Measurements from ENCODE around the gene SLC39A3.

SLC39A3 gene

DNA sequence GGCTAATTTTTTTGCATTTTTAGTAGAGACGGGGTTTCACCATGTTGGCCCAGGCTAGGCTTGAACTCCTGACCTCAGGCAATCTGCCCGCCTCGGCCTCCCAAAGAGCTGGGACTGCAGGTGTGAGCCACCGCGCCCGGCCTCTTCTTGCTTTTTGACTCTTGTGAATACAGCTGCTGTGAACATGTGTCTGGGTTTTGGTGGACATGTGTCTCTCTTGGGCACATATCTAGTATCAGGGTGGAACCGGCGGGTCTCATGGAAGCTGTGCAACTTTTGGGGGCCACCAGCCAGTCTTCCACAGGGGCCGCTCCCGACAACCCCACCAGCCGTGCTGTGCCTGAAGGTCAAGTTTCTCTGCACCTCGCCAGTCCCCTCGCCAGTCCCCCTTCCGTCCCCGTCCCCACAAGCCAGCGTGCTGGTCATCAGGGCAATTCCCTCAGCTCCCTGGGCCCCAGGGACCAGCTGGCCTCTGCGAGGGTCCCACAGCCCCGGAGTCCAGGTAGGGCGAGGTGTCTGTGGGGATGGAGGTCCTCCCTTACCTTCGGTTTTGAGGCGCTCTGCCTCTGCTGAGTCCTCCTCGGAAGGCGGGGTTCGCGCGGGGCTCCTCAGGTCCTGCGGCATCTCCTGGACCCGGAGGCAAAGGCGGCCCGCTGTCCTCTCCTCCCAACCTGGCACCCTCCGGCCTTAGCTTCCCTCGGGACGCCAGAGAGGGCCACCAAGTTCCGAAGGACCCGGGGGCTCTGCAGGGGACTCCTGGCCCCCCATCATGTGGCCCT lies 27.0 kb upstream of the SLC39A3 start:
- TF ChIP-seq MAX (IDR thresholded peaks at IDR 0.05) (no peak), TEAD4 (IDR thresholded peaks at IDR 0.05) (no peak), RAD21 (IDR thresholded peaks at IDR 0.05; ENCODE audit: low read depth) (no peak), NFIC (IDR thresholded peaks at IDR 0.05) (no peak), FOXM1 (IDR thresholded peaks at IDR 0.05; ENCODE audit: borderline replicate concordance, low read depth) (no peak), TCF12 (IDR thresholded peaks at IDR 0.05; ENCODE audit: low read depth) (no peak), TAF1 (IDR thresholded peaks at IDR 0.05; ENCODE audit: low read depth) (no peak), ZBTB7A (IDR thresholded peaks at IDR 0.05; ENCODE audit: low read depth) (no peak), REST (IDR thresholded peaks at IDR 0.05; ENCODE audit: low read depth) (no peak), EP300 (IDR thresholded peaks at IDR 0.05; ENCODE audit: borderline replicate concordance) (no peak), YY1 (IDR thresholded peaks at IDR 0.05; ENCODE audit: low read depth) (no peak), CEBPB (IDR thresholded peaks at IDR 0.05) (no peak), CREB1 (IDR thresholded peaks at IDR 0.05; ENCODE audit: low read depth) (no peak), EGR1 (IDR thresholded peaks at IDR 0.05) (no peak)
- TF ChIP-seq, protein P1, sequence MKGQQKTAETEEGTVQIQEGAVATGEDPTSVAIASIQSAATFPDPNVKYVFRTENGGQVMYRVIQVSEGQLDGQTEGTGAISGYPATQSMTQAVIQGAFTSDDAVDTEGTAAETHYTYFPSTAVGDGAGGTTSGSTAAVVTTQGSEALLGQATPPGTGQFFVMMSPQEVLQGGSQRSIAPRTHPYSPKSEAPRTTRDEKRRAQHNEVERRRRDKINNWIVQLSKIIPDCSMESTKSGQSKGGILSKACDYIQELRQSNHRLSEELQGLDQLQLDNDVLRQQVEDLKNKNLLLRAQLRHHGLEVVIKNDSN (IDR thresholded peaks at IDR 0.05), result no peak

DNA sequence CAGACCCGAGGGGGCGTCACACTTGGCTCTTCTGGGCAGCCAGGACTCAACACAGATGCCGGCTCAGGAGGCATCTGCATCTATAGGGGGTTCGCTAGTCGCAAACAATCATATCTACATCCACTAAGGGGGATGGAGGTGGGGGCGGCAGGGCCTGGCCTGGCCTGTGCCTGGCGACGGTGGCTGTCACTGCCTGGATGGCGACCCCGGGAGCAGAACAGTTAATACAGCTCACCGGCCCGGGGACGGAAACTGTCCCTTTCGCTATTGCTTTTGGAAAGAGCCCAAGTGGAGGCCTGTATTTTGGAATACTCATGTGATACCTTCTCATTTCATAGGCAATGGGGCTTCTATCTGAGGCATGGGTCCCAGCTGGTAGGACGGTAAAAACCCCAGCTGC lies 25.6 kb upstream of the SLC39A3 start:
- TF ChIP-seq YY1 (IDR thresholded peaks at IDR 0.05; ENCODE audit: low read depth), result no peak
- TF ChIP-seq NFIC (IDR thresholded peaks at IDR 0.05), result no peak
- TF ChIP-seq EP300 (IDR thresholded peaks at IDR 0.05; ENCODE audit: borderline replicate concordance), result no peak
- TF ChIP-seq MAX (IDR thresholded peaks at IDR 0.05), result no peak
- no peak for TF ChIP-seq TAF1 (IDR thresholded peaks at IDR 0.05; ENCODE audit: low read depth)
- TF ChIP-seq EGR1 (IDR thresholded peaks at IDR 0.05), result no peak
- no peak for TF ChIP-seq TEAD4 (IDR thresholded peaks at IDR 0.05)
- TF ChIP-seq CREB1 (IDR thresholded peaks at IDR 0.05; ENCODE audit: low read depth), result no peak
- TF ChIP-seq, protein P1 (IDR thresholded peaks at IDR 0.05), result no peak
- no peak for TF ChIP-seq REST (IDR thresholded peaks at IDR 0.05; ENCODE audit: low read depth)
- TF ChIP-seq TCF12 (IDR thresholded peaks at IDR 0.05; ENCODE audit: low read depth), result no peak
- no peak for TF ChIP-seq FOXM1 (IDR thresholded peaks at IDR 0.05; ENCODE audit: borderline replicate concordance, low read depth)
- no peak for TF ChIP-seq CEBPB (IDR thresholded peaks at IDR 0.05)
- TF ChIP-seq RAD21 (IDR thresholded peaks at IDR 0.05; ENCODE audit: low read depth), result no peak
- no peak for TF ChIP-seq ZBTB7A (IDR thresholded peaks at IDR 0.05; ENCODE audit: low read depth)

GRCh38 chr19:2764945-2765344 lies 25.1 kb upstream of the SLC39A3 start:
- TF ChIP-seq EGR1 (IDR thresholded peaks at IDR 0.05), result no peak
- TF ChIP-seq NFIC (IDR thresholded peaks at IDR 0.05), result no peak
- no peak for TF ChIP-seq MAX (IDR thresholded peaks at IDR 0.05)
- TF ChIP-seq ZBTB7A (IDR thresholded peaks at IDR 0.05; ENCODE audit: low read depth), result no peak
- no peak for TF ChIP-seq YY1 (IDR thresholded peaks at IDR 0.05; ENCODE audit: low read depth)
- TF ChIP-seq, protein P1 (IDR thresholded peaks at IDR 0.05), result no peak
- TF ChIP-seq EP300 (IDR thresholded peaks at IDR 0.05; ENCODE audit: borderline replicate concordance), result no peak
- no peak for TF ChIP-seq CREB1 (IDR thresholded peaks at IDR 0.05; ENCODE audit: low read depth)
- no peak for TF ChIP-seq TCF12 (IDR thresholded peaks at IDR 0.05; ENCODE audit: low read depth)
- no peak for TF ChIP-seq TAF1 (IDR thresholded peaks at IDR 0.05; ENCODE audit: low read depth)
- TF ChIP-seq REST (IDR thresholded peaks at IDR 0.05; ENCODE audit: low read depth), result no peak
- TF ChIP-seq FOXM1 (IDR thresholded peaks at IDR 0.05; ENCODE audit: borderline replicate concordance, low read depth), result no peak

Measured in Ishikawa (cell line).